Liver (tissue), 9 donors: Measurements from ENCODE around the gene FRMPD4. TPM values are rescaled to one million over a fixed set of nuclear protein-coding genes. Genes with fewer than 3 reads are reported as not detected.

Experiments
- DNase-seq: peaks from one replicate; pipeline ENCODE4 v3.0.0-alpha.2; 2017; ENCODE audit warnings: low spot score
- H3K27ac ChIP-seq, 2 donors: one replicate each; pipeline ENCODE4 v1.7.0; 2013; ENCODE audit warnings: inconsistent platforms in 2 of 2, low read length in 2 of 2, control low read depth in 1 of 2, low read depth in 1 of 2, mild to moderate bottlenecking in 1 of 2
- H3K27me3 ChIP-seq, 4 donors: one replicate each; pipeline versions ENCODE4 v1.6.1 to v1.7.0; 2013; ENCODE audit warnings: low read length in 3 of 4, inconsistent platforms in 1 of 4, mild to moderate bottlenecking in 1 of 4, moderate library complexity in 1 of 4; ENCODE audit not compliant: control insufficient read depth in 4 of 4, insufficient read depth in 4 of 4
- H3K36me3 ChIP-seq, 4 donors: one replicate each; pipeline versions ENCODE4 v1.6.1 to v1.7.0; 2013; ENCODE audit warnings: low read length in 3 of 4, mild to moderate bottlenecking in 3 of 4, low read depth in 1 of 4, moderate library complexity in 1 of 4; ENCODE audit not compliant: control insufficient read depth in 4 of 4, insufficient read depth in 3 of 4
- H3K4me1 ChIP-seq, 4 donors: one replicate each; pipeline versions ENCODE4 v1.6.1 to v1.7.0; 2013; ENCODE audit warnings: low read length in 3 of 4, mild to moderate bottlenecking in 3 of 4, moderate library complexity in 1 of 4; ENCODE audit not compliant: control insufficient read depth in 4 of 4, insufficient read depth in 4 of 4
- H3K4me3 ChIP-seq, 3 donors: one replicate each; pipeline versions ENCODE4 v1.6.1 to v1.7.0; 2013; ENCODE audit warnings: low read length in 3 of 3, control low read depth in 1 of 3, low read depth in 1 of 3, mild to moderate bottlenecking in 1 of 3
- H3K9ac ChIP-seq, 2 donors: one replicate each; pipeline ENCODE4 v1.7.0; 2013; ENCODE audit warnings: low read length in 2 of 2, mild to moderate bottlenecking in 2 of 2, moderate library complexity in 2 of 2, control low read depth in 1 of 2, low read depth in 1 of 2
- H3K9me3 ChIP-seq, 4 donors: one replicate each; pipeline versions ENCODE4 v1.6.1 to v1.7.0; 2013; ENCODE audit warnings: low read length in 3 of 4; ENCODE audit not compliant: control insufficient read depth in 4 of 4
- ATF3 ChIP-seq: IDR thresholded peaks from 2 replicates; pipeline ENCODE4 v1.6.1; 2016; ENCODE audit warnings: antibody characterized with exemption
- CTCF ChIP-seq: fragments of 150-350 bp; IDR thresholded peaks from 2 replicates; pipeline ENCODE4 v1.5.1; 2017; ENCODE audit warnings: improper control_type of control experiment, low read depth, low read length; ENCODE audit not compliant: missing input control
- EGR1 ChIP-seq, 2 donors: IDR thresholded peaks; 2 replicates each; pipeline ENCODE4 v1.6.1; 2016 to 2018; ENCODE audit warnings: antibody characterized with exemption in 2 of 2, low read depth in 2 of 2
- FOXA1 ChIP-seq: IDR thresholded peaks from 2 replicates; pipeline ENCODE4 v1.6.1; 2016; ENCODE audit warnings: antibody characterized with exemption
- FOXA2 ChIP-seq: IDR thresholded peaks from 2 replicates; pipeline ENCODE4 v1.6.1; 2016; ENCODE audit warnings: antibody characterized with exemption
- GABPA ChIP-seq, 2 donors: IDR thresholded peaks in 1 of 2; conservative IDR thresholded peaks in 1 of 2; 2 replicates each; pipeline ENCODE4 v1.6.1; 2016; ENCODE audit warnings: antibody characterized with exemption in 2 of 2, mild to moderate bottlenecking in 1 of 2, moderate library complexity in 1 of 2
- HNF4A ChIP-seq, 2 donors: conservative IDR thresholded peaks; 2 replicates each; pipeline ENCODE4 v1.6.1; 2016; ENCODE audit warnings: antibody characterized with exemption in 2 of 2, mild to moderate bottlenecking in 2 of 2
- HNF4G ChIP-seq: IDR thresholded peaks from 2 replicates; pipeline ENCODE4 v1.6.1; 2016; ENCODE audit warnings: antibody characterized with exemption
- JUND ChIP-seq, 2 donors: IDR thresholded peaks; 2 replicates each; pipeline ENCODE4 v1.6.1; 2016; ENCODE audit warnings: antibody characterized with exemption in 2 of 2
- MAX ChIP-seq: IDR thresholded peaks from 2 replicates; pipeline ENCODE4 v1.6.1; 2016; ENCODE audit warnings: antibody characterized with exemption
- NR2F2 ChIP-seq: IDR thresholded peaks from 2 replicates; pipeline ENCODE4 v1.6.1; 2016; ENCODE audit warnings: antibody characterized with exemption
- RAD21 ChIP-seq, 2 donors: IDR thresholded peaks; 2 replicates each; pipeline ENCODE4 v1.6.1; 2016; ENCODE audit warnings: antibody characterized with exemption in 2 of 2, mild to moderate bottlenecking in 2 of 2
- REST ChIP-seq: IDR thresholded peaks from 2 replicates; pipeline ENCODE4 v1.6.1; 2016; ENCODE audit warnings: antibody characterized with exemption, mild to moderate bottlenecking
- RXRA ChIP-seq, 2 donors: IDR thresholded peaks; 2 replicates each; pipeline ENCODE4 v1.6.1; 2017 to 2018; ENCODE audit warnings: antibody characterized with exemption in 2 of 2, mild to moderate bottlenecking in 1 of 2
- SP1 ChIP-seq: IDR thresholded peaks from 2 replicates; pipeline ENCODE4 v1.6.1; 2018; ENCODE audit warnings: antibody characterized with exemption, mild to moderate bottlenecking
- TAF1 ChIP-seq: conservative IDR thresholded peaks from 2 replicates; pipeline ENCODE4 v1.6.1; 2016; ENCODE audit warnings: antibody characterized with exemption, mild to moderate bottlenecking
- YY1 ChIP-seq: IDR thresholded peaks from 2 replicates; pipeline ENCODE4 v1.6.1; 2016; ENCODE audit warnings: antibody characterized with exemption, mild to moderate bottlenecking
- ZBTB33 ChIP-seq: IDR thresholded peaks from 2 replicates; pipeline ENCODE4 v1.6.1; 2016; ENCODE audit warnings: antibody characterized with exemption
- WGBS: extraction: QIAGEN DNeasy Blood & Tissue Kit; methylation state at CpG from one replicate; pipeline ENCODE4 v1.1.7; 2013; 5-methylcytosine and 5-hydroxymethylcytosine counted together
- polyA plus RNA-seq, 2 donors: library from polyadenylated mRNA; stranded (reverse) in 1 of 2; unstranded in 1 of 2; fragments of 200-250 nt in 1 of 2; fragments of >200 nt in 1 of 2; fragmentation: Nextera tagmentation in 1 of 2; extraction: Ambion mirVana in 1 of 2; gene quantifications; one replicate each; pipeline versions ENCODE4 v1.2.1 to v1.2.3, GENCODE V29; 2013 to 2015
- total RNA-seq, 2 donors: library from RNA; depleted of rRNA; stranded (reverse); fragments of >200 nt; gene quantifications; one replicate each; pipeline ENCODE4 v1.2.3, GENCODE V29; 2014
- donor health status: healthy.
- donor health status: healthy.
- donor health status: healthy.
- donor health status: healthy.
- donor health status: healthy.

Gene FRMPD4
- total and polyA plus RNA-seq, 4 donors, result 0.01 to 0.08 (median 0.03) TPM; not detected in 1

- H3K9me3 ChIP-seq, result no peaks in the 10 kb centered on the region
- no peaks in the 10 kb centered on the region for H3K36me3 ChIP-seq
- DNase-seq, result no peak
- H3K4me3 ChIP-seq, result no peak overlapping the region
- H3K27me3 ChIP-seq, result peaks cover 0 to 3% (median 0%) of the 10 kb centered on the region in 4 donors
- 67% methylated on average over 4 of the region's 4 CpGs for WGBS
- no peaks in the 10 kb centered on the region for H3K4me1 ChIP-seq
- no peak overlapping the region for H3K27ac ChIP-seq
- H3K9ac ChIP-seq, result no peak overlapping the region
- TF ChIP-seq REST (no peak), GABPA (IDR thresholded peaks at IDR 0.05 in 1 of 2, conservative IDR thresholded peaks at IDR 0.05 in 1 of 2) (no peak), YY1 (no peak), RAD21 (IDR thresholded peaks at IDR 0.05) (no peak), SP1 (no peak), CTCF (no peak), HNF4G (no peak), EGR1 (IDR thresholded peaks at IDR 0.05; ENCODE audit: low read depth in 2 of 2) (no peak), MAX (no peak), FOXA1 (no peak), TAF1 (no peak), ZBTB33 (no peak), ATF3 (no peak)
Observed at GRCh38 chrX:12611471-12611870, 473.2 kb downstream of the FRMPD4 start.

- no peaks in the 10 kb centered on the region for H3K36me3 ChIP-seq
- H3K4me1 ChIP-seq, result no peaks in the 10 kb centered on the region
- no peak overlapping the region for H3K4me3 ChIP-seq
- no peak overlapping the region for H3K9ac ChIP-seq
- WGBS, result 74% methylated on average over 5 of the region's 5 CpGs
- no peaks in the 10 kb centered on the region for H3K27me3 ChIP-seq
- DNase-seq, result no peak
- H3K9me3 ChIP-seq, result no peaks in the 10 kb centered on the region
- H3K27ac ChIP-seq, result no peak overlapping the region
- TF ChIP-seq SP1 (no peak), EGR1 (IDR thresholded peaks at IDR 0.05; ENCODE audit: low read depth in 2 of 2) (no peak), REST (no peak), RAD21 (IDR thresholded peaks at IDR 0.05) (no peak), RXRA (IDR thresholded peaks at IDR 0.05) (no peak), CTCF (no peak), YY1 (no peak), TAF1 (no peak), ATF3 (no peak), NR2F2 (no peak), HNF4A (conservative IDR thresholded peaks at IDR 0.05) (no peak), FOXA1 (no peak), FOXA2 (no peak), JUND (IDR thresholded peaks at IDR 0.05) (no peak), GABPA (IDR thresholded peaks at IDR 0.05 in 1 of 2, conservative IDR thresholded peaks at IDR 0.05 in 1 of 2) (no peak)
Observed at GRCh38 chrX:12614266-12614665, 476.0 kb downstream of the FRMPD4 start.
